T-helper 2 cell treated with Interferon-gamma antibody and Interleukin-4, amounts not matched to agents 5 μg/mL and 100 μg/mL, for 36 hours (primary cell): Measurements from ENCODE around the gene RAPH1.
"Not testable (repeated sequence)": the region's sequence is repeated elsewhere in the genome, so short reads cannot be mapped to it uniquely, and the experiment has no call there.

Experiments used
- DNase-seq: peaks from one replicate; pipeline ENCODE4 v3.0.0; 2021; ENCODE audit warnings: low spot score
- H3K27ac Mint-ChIP-seq: one replicate; pipeline ENCODE4 v1.8.0; 2021; ENCODE audit warnings: mild to moderate bottlenecking, mixed read lengths
- H3K27me3 Mint-ChIP-seq: one replicate; pipeline ENCODE4 v1.8.0; 2021; ENCODE audit warnings: low read depth, mixed read lengths
- H3K36me3 Mint-ChIP-seq: one replicate; pipeline ENCODE4 v1.8.0; 2021; ENCODE audit warnings: low read depth, mixed read lengths
- H3K4me1 Mint-ChIP-seq: one replicate; pipeline ENCODE4 v1.8.0; 2021; ENCODE audit warnings: low read depth, mixed read lengths
- H3K4me3 Mint-ChIP-seq: one replicate; pipeline ENCODE4 v1.8.0; 2022; ENCODE audit warnings: mild to moderate bottlenecking, moderate library complexity, mixed read lengths
- H3K9me3 Mint-ChIP-seq: one replicate; pipeline ENCODE4 v1.8.0; 2021; ENCODE audit warnings: mixed read lengths

Gene RAPH1

DNA sequence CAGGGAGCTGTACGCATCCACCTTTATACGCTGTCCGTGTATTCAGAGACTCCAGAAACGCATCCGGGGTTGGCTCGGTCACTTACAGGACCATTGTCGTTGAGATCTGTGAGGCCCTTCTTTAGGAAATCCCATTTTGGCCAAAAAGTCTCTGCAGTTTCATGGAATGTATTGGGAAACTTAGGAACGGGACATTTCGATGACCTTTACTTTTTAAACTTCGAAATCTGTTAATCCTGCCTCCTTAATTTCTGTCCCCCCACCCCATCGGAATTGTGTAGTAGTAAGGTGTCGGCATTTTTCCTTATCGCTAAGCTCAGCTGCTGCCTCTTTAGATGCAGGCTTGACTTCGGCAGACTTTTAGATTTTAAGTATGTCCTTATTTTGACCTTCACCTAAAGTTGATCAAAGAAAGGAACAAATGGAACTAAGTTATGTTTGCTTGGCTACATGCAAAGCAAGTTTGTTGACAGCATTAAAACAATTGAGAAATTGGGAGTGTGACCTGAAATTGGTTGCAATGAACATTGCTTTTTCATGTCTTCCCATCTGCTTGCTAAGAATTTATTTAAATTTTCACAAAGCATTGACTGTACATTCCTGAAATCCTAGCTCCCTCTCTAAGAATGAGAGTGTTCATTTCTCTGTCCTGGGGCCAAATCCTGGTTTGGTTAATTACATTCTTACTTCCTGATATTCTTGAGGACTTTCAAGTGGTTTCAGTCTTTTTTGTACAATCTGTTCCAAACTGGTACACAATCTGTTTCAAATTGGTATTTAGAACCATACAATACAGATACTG, 884 bp upstream of the RAPH1 start:
- peaks cover 17% of the 10 kb centered on the region for H3K4me1 Mint-ChIP-seq
- no peak for DNase-seq
- peak overlapping the region; percentile 43 for H3K27ac Mint-ChIP-seq
- peaks cover 9% of the 10 kb centered on the region for H3K36me3 Mint-ChIP-seq
- H3K27me3 Mint-ChIP-seq, result peaks cover 65% of the 10 kb centered on the region
- H3K9me3 Mint-ChIP-seq, result peaks cover 24% of the 10 kb centered on the region
- H3K4me3 Mint-ChIP-seq, result peak overlapping the region; percentile 87

DNA sequence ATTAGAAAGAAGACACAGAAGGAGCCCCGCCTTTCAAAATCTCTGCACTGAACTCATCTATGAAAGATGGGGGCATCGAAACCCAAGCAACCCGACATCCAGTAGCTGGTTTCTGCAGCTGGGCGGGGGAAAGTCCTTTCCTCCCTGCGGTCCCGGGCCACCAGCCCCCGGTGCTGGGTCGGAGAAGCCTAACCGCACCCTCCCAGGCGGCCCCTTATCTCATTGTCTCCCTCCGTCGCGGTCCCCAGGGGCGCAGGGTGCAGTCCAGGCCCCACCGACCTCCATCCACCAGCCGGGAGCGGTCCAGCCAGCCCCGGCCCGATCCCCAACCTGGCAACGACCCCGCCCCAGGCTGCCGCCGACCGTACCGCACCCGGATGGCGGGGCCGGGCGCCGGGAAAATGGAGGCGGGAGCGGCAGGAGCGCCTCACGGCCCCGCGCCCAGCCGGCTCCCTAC, 452 bp downstream of the RAPH1 start:
- Mint-ChIP-seq H3K4me1 (peaks cover 17% of the 10 kb centered on the region), H3K27me3 (peaks cover 62% of the 10 kb centered on the region), H3K27ac (no peak overlapping the region)

DNA sequence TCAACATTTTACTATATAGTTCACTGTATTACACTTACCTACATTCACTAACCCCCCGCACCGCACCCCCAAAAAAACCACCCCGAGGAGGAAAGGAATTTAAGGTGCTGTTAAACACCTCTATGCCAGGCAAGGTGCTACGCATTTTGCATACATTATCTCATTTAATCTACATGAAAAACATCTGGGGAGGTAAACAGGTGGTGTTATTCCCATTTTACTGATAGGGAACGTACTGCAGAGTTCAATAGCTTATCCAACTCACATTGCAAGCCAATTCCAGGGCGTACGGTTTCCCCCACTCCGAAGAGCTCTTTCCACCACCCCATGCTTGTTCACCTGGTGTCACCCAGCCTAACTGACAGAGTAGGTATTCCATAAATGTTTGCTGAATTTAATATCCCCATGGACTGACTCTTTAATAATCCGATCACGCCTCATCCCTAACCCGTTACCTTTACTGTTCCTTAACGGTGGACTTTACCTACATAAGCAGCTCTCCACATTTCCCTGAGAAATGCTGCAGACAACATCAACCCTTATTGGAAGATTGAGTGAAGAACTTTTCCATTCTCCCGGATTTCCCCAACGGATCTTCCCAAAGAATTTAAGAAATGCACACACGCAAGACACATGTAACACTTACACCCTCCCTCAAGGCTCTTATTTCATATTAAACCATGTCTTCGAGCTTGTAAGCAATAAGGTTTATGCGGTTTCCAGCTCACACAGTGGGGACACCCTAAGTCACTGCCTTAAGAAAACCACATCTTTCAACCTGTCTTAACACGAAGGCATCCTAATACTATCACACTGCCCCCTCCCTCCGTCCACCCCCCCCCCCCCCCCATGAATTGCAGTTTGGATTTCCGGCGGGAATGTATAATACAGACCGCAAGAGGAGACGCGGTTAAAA, 1.2 kb downstream of the RAPH1 start:
- H3K4me1 Mint-ChIP-seq, result peaks cover 17% of the 10 kb centered on the region
- no peak for DNase-seq
- peaks cover 21% of the 10 kb centered on the region for H3K9me3 Mint-ChIP-seq
- peak overlapping the region; percentile 68 for H3K4me3 Mint-ChIP-seq
- peaks cover 62% of the 10 kb centered on the region for H3K27me3 Mint-ChIP-seq
- no peak overlapping the region for H3K27ac Mint-ChIP-seq
- peaks cover 9% of the 10 kb centered on the region for H3K36me3 Mint-ChIP-seq

More for the DNA sequence above, 452 bp downstream of the RAPH1 start:
- H3K36me3 Mint-ChIP-seq, result peaks cover 9% of the 10 kb centered on the region
- peak overlapping the region; percentile 68 for H3K4me3 Mint-ChIP-seq
- H3K9me3 Mint-ChIP-seq, result peaks cover 24% of the 10 kb centered on the region
- peak; percentile 39 for DNase-seq

DNA sequence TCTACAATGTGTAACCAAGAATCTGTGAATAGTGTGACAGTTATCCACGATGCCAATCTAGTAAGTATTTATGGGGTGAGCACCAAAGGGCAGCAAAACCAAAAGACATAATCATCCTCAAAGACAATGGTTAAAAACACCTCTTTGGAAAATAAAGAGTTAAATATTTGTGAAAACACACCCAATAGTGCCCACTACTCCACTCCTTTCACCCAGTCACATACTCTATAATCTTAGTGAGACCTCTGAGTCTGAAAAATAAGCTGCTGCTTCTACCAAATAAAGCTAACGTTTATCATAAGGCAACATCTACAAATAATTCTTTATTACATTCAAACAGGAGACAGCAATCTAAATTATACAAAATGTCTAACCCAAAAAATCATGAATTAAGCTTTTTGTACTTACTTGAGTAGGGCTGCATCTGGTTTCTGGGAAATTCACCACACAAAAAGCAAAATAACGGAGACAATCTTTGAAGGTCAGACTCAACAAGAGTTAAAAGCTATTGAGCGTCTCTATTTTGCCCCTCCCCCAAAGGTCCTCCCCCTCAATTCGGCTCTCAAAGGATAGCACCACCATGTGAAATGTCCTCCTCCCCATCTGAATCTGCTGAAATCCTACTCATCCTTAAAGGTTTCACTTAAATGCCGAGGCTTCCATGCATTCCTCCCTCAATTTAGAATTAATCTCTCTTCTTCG, 2.0 kb downstream of the RAPH1 start:
- Mint-ChIP-seq H3K27me3 (peaks cover 53% of the 10 kb centered on the region), H3K9me3 (peaks cover 12% of the 10 kb centered on the region), H3K36me3 (peaks cover 5% of the 10 kb centered on the region), H3K4me3 (peak overlapping the region; percentile 12), H3K27ac (no peak overlapping the region), H3K4me1 (peaks cover 17% of the 10 kb centered on the region)
- no peak for DNase-seq

DNA sequence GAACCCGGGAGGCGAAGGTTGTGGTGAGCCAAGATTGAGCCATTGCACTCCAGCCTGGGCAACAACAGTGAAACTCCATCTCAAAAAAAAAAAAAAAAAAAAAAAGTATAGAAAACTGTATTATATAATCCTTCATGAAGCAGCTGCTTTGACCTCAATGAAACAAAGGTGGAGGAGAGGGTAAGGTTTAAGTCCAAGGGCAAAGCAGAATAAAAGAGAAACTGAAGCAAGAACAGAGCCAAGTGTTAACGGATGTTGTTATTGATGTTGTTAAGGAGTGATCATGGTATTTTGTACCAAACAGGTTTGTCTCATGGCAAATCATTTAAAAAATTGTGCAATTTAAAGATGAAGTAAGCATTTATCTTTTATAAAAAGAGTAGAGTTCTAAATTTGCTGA, 7.4 kb downstream of the RAPH1 start:
- no peak overlapping the region for H3K27ac Mint-ChIP-seq
- DNase-seq, result no peak
- no peaks in the 10 kb centered on the region for H3K36me3 Mint-ChIP-seq
- no peak overlapping the region for H3K4me3 Mint-ChIP-seq
- H3K27me3 Mint-ChIP-seq, result peaks cover 19% of the 10 kb centered on the region
- H3K4me1 Mint-ChIP-seq, result no peaks in the 10 kb centered on the region
- no peaks in the 10 kb centered on the region for H3K9me3 Mint-ChIP-seq

DNA sequence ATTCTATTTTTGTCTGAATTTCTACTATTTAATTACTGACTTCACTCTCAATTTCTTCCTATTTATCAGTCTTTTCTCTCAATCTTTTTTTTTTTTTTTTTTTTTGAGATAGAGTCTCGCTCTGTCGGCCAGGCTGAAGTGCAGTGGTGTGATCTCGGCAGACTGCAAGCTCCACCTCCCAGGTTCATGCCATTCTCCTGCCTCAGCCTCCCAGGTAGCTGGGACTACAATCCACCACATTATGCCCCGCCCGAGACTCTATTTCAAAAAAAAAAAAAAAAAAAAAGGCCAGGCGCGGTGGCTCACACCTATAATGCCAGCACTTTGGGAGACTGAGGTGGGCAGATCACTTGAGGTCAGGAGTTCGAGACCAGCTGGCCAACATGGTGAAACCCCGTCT, 21.8 kb downstream of the RAPH1 start:
- not testable (repeated sequence) for H3K4me1 Mint-ChIP-seq, H3K27ac Mint-ChIP-seq, H3K9me3 Mint-ChIP-seq, H3K36me3 Mint-ChIP-seq, H3K4me3 Mint-ChIP-seq, H3K27me3 Mint-ChIP-seq, DNase-seq

DNA sequence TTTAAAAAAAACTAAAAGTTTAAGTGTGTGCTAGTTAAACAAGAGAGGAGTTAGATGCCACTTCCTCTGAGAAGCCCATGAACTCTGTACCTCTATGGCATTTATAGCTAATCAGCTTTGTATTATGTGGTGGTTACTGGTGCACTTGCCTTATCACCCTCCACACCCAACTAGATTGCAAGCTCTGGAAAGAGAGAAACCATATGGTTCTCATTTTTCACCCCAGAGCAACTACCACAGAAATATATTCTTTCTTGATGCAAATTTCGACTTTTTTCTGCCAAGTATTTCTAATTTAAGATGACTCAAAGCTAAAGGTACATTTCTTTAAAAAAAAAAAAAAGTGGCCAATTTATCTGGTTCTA, 24.2 kb downstream of the RAPH1 start:
- H3K36me3 Mint-ChIP-seq, result no peaks in the 10 kb centered on the region
- no peak overlapping the region for H3K27ac Mint-ChIP-seq
- no peak for DNase-seq
- H3K27me3 Mint-ChIP-seq, result peaks cover 3% of the 10 kb centered on the region
- H3K4me1 Mint-ChIP-seq, result no peaks in the 10 kb centered on the region
- H3K9me3 Mint-ChIP-seq, result peaks cover 4% of the 10 kb centered on the region
- H3K4me3 Mint-ChIP-seq, result no peak overlapping the region

DNA sequence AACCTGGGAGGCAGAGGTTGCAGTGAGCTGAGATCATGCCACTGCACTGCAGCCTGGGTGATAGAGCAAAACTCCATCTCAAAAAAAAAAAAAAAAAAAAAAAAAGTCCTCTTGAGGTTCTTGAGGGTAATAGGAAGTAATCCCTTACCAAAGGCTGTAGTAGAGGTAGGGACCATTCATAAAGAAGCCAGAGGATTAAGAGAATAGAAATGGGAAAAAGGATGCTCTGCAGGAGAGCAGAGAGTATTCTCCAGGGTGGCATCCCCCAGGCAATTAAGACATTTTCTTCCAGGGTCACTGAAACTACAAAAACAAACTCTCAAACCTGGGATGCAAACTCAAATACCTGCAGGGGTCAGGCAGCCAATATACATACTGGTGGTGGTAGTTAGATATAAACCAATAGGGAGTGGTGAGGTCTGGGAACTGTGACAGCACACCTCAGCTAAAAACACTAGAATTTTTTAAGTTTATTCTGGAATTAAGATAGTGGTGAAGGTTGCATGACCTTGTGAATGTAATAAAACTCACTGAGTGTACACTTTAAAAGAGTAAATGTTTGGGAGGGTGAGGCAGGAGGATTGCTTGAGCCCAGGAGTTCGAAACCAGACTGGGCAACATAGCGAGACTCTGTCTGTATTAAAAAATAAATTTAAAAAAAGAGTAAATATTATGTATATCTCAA, 24.7 kb downstream of the RAPH1 start:
- Mint-ChIP-seq H3K27me3 (peaks cover 3% of the 10 kb centered on the region), H3K4me3 (no peak overlapping the region), H3K27ac (no peak overlapping the region), H3K36me3 (no peaks in the 10 kb centered on the region), H3K9me3 (peaks cover 4% of the 10 kb centered on the region), H3K4me1 (no peaks in the 10 kb centered on the region)
- DNase-seq, result no peak

DNA sequence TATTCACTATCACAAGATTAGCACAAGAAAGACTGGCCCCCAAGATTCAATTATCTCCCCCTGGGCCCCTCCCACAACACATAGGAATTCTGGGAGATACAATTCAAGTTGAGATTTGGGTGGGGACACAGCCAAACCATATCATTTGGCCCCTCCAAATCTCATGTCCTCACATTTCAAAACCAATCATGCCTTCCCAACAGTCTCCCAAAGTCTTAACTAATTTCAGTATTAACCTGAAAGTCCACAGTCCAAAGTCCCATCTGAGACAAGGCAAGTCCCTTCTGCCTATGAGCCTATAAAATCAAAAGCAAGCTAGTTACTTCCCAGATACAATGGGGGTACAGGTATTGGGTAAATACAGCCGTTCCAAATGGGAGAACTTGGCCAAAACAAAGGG, 31.6 kb downstream of the RAPH1 start:
- H3K4me1 Mint-ChIP-seq, H3K4me3 Mint-ChIP-seq, DNase-seq, H3K27ac Mint-ChIP-seq, H3K9me3 Mint-ChIP-seq, H3K36me3 Mint-ChIP-seq, H3K27me3 Mint-ChIP-seq: not testable (repeated sequence)

DNA sequence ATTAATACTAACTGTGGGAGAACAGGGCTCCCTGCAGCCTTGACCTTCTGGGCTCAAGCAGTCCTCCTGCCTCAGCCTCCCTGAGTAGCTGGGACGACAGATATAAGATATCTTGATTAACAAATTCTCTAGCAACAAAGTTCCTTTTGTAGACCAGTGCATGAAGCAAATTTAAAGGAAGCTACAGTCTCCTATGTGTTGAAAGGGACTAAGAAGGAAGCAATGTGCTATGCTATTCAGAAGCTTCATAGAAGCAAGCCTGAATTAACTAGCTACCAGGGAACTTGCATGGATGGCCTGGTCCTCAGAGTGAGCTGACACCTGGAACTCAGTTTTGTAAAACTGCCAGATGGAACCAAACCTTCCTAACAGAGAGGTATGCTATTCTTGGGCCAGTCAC, 33.2 kb downstream of the RAPH1 start:
- H3K27ac Mint-ChIP-seq, result no peak overlapping the region
- H3K4me3 Mint-ChIP-seq, result no peak overlapping the region
- no peaks in the 10 kb centered on the region for H3K36me3 Mint-ChIP-seq
- DNase-seq, result no peak
- no peaks in the 10 kb centered on the region for H3K9me3 Mint-ChIP-seq
- H3K4me1 Mint-ChIP-seq, result peaks cover 8% of the 10 kb centered on the region
- H3K27me3 Mint-ChIP-seq, result no peaks in the 10 kb centered on the region

DNA sequence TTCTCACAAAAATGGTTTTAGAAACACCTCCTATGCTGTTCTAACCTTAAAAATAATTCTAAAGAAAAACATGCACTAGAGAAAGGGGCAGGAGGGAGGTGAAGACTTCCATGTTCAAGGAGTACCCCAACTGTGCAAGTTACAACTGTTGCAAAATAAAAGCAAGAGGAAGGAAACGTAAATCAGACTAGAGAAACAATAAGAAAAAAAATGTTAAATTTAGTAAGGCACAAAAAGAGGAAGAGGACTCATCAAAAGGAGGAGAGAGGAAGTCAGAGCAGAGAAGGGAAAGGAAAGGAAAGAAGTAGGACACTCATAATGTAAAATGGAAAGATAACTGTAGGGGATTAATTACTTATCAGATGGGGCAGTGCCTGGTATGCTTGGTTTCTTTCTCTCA, 34.1 kb downstream of the RAPH1 start:
- Mint-ChIP-seq H3K27me3 (no peaks in the 10 kb centered on the region), H3K4me1 (peaks cover 8% of the 10 kb centered on the region), H3K4me3 (no peak overlapping the region), H3K27ac (no peak overlapping the region), H3K36me3 (no peaks in the 10 kb centered on the region), H3K9me3 (no peaks in the 10 kb centered on the region)
- no peak for DNase-seq

DNA sequence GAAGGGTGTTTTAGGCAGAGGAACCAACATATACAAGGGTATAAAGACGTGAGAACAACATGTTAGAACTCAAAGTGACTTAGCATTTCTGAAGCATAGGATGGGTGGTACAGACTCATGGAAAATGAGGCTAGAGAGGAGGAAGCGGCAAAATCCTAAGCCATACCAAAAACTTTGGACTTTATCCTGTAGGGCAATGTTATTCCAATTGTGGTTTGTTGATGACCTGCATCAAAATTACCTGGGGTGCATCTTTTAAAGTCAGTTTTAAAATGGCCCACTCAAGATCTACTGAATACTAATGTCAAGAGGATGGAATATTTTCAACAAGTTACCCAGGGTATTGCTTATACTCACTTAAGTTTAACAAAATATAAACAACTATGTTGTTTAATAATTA, 34.8 kb downstream of the RAPH1 start:
- Mint-ChIP-seq H3K27me3 (no peaks in the 10 kb centered on the region), H3K4me3 (no peak overlapping the region), H3K36me3 (no peaks in the 10 kb centered on the region), H3K9me3 (no peaks in the 10 kb centered on the region), H3K4me1 (peaks cover 8% of the 10 kb centered on the region), H3K27ac (no peak overlapping the region)
- no peak for DNase-seq

DNA sequence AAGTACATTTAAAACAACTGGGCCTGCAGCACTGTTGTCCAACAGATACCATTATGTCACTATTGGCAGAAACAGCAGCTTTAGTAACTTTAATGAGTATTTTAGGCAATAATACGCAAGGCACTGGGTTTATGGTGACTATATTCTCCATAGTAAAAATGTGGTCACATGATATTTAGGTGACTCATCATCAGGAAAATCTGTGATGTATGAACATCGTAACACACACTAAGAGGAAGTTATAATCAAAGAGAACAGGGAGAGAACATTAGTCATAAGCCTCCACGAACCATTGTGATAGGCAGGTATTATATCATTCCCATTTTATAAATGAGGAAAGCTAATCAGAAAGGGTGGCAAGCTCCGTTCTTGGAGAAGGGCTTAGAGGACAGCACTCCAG, 36.9 kb downstream of the RAPH1 start:
- Mint-ChIP-seq H3K27me3 (no peaks in the 10 kb centered on the region), H3K4me3 (no peak overlapping the region), H3K4me1 (peaks cover 10% of the 10 kb centered on the region), H3K9me3 (no peaks in the 10 kb centered on the region), H3K27ac (no peak overlapping the region), H3K36me3 (no peaks in the 10 kb centered on the region)
- DNase-seq, result no peak
